HCT116 (cell line): ENCODE results near the gene CDKAL1. TPM values are rescaled to one million over a fixed set of nuclear protein-coding genes. Genes with fewer than 3 reads are reported as not detected.

Experiments used
- ATAC-seq: fragments of 200-7000 bp; cut with Tn5 transposase; 2 replicates; pipeline ENCODE4 v1.9.1; 2020; ENCODE audit warnings: mild to moderate bottlenecking, moderate library complexity
- BruUV-seq: library from RNA; stranded (reverse); fragments of 400-500 nt; replicated peaks from 2 replicates; lab custom pipeline; 2021; lab: Mats Ljungman, UMichigan
- CTCF ChIA-PET: fragments of 300-600 bp; sonication (Branson Sonifier 250); formaldehyde crosslinking; loops from one replicate; lab custom pipeline; 2021; ENCODE audit warnings: antibody characterized with exemption; lab: Charles Lee
- POLR2A ChIA-PET: fragments of 300-600, 350-600 bp; sonication (Branson Sonifier 250); formaldehyde crosslinking; loops from one replicate; lab custom pipeline; 2021; ENCODE audit warnings: antibody characterized with exemption; lab: Charles Lee
- RAD21 ChIA-PET, 2 experiments: fragments of 300-600 bp; sonication (Branson Sonifier 250); formaldehyde crosslinking; loops; one replicate each; lab custom pipeline; 2023; ENCODE audit warnings: low total read pairs in 2 of 2; ENCODE audit not compliant: uncharacterized antibody in 2 of 2, unreplicated experiment in 2 of 2, low non-redundant PET in 1 of 2; lab: Charles Lee
- DNase-seq: peaks from one replicate; pipeline ENCODE4 v3.0.0-alpha.2; 2010; ENCODE audit warnings: low read depth, low spot score
- H2AFZ ChIP-seq: fragments of 200-600 bp; shearing (Covaris generic), sonication (generic); 2 replicates; pipeline ENCODE4 v1.6.1; 2017; ENCODE audit warnings: low read depth, mixed run types, mixed read lengths, antibody characterized with exemption, low read length; ENCODE audit not compliant: poor library complexity, severe bottlenecking
- H3K27ac ChIP-seq: 2 replicates; pipeline ENCODE4 v1.5.1; 2012; ENCODE audit warnings: low read depth, low read length
- H3K27me3 ChIP-seq: fragments of 200-600 bp; sonication (generic); 2 replicates; pipeline ENCODE4 v1.6.1; 2016; ENCODE audit warnings: mixed run types, low read length, mixed read lengths; ENCODE audit not compliant: insufficient read depth
- H3K36me3 ChIP-seq, 2 experiments: fragments of 200-500 bp in 1 of 2; fragments of 200-600 bp in 1 of 2; sonication (Bioruptor generic) in 1 of 2; sonication (generic) in 1 of 2; 2 replicates each; pipeline versions ENCODE4 v1.5.1 to v1.6.1; 2014 to 2016; ENCODE audit warnings: low read length in 2 of 2, inconsistent platforms in 1 of 2, mixed read lengths in 1 of 2, mixed run types in 1 of 2; ENCODE audit not compliant: insufficient read depth in 2 of 2, control insufficient read depth in 1 of 2
- H3K4me1 ChIP-seq, 2 experiments: fragments of 200-600 bp in 1 of 2; sonication (generic) in 1 of 2; 2 replicates each; pipeline versions ENCODE4 v1.5.1 to v1.6.1; 2012 to 2017; ENCODE audit warnings: low read length in 2 of 2, inconsistent platforms in 1 of 2, mild to moderate bottlenecking in 1 of 2, mixed read lengths in 1 of 2, mixed run types in 1 of 2, moderate library complexity in 1 of 2; ENCODE audit not compliant: insufficient read depth in 2 of 2, control insufficient read depth in 1 of 2
- H3K4me2 ChIP-seq: fragments of 200-600 bp; sonication (generic); 2 replicates; pipeline ENCODE4 v1.6.1; 2017; ENCODE audit warnings: mixed run types, low read length, mixed read lengths
- H3K4me3 ChIP-seq, 2 experiments: fragments of 200-600 bp in 1 of 2; sonication (generic) in 1 of 2; replicated peaks in 1 of 2; 2 replicates each; pipeline ENCODE4 v1.5.1; 2011 to 2016; ENCODE audit warnings: low read length in 2 of 2, control low read depth in 1 of 2, low read depth in 1 of 2, mild to moderate bottlenecking in 1 of 2, mixed read lengths in 1 of 2, mixed run types in 1 of 2
- H3K79me2 ChIP-seq: fragments of 200-600 bp; sonication (generic); 2 replicates; pipeline ENCODE4 v1.6.1; 2017; ENCODE audit warnings: mild to moderate bottlenecking, mixed run types, low read length, moderate library complexity, mixed read lengths; ENCODE audit not compliant: insufficient read depth
- H3K9ac ChIP-seq: fragments of 200-600 bp; sonication (generic); 2 replicates; pipeline ENCODE4 v1.6.1; 2016; ENCODE audit warnings: low read length, mixed read lengths
- H3K9me2 ChIP-seq: fragments of 200-600 bp; sonication (generic), shearing (Covaris generic); 2 replicates; pipeline ENCODE4 v1.6.1; 2017; ENCODE audit warnings: mixed run types, mild to moderate bottlenecking, moderate library complexity; ENCODE audit not compliant: insufficient read depth
- H3K9me3 ChIP-seq, 2 experiments: fragments of 200-500 bp in 1 of 2; fragments of 200-600 bp in 1 of 2; sonication (Bioruptor generic) in 1 of 2; sonication (generic) in 1 of 2; 2 replicates each; pipeline ENCODE4 v1.6.1; 2014 to 2017; ENCODE audit warnings: low read length in 2 of 2, mixed read lengths in 2 of 2, inconsistent platforms in 1 of 2, low read depth in 1 of 2, mild to moderate bottlenecking in 1 of 2, mixed run types in 1 of 2, moderate library complexity in 1 of 2; ENCODE audit not compliant: control insufficient read depth in 1 of 2, insufficient read depth in 1 of 2
- H4K20me1 ChIP-seq: fragments of 200-600 bp; sonication (generic), shearing (Covaris generic); 2 replicates; pipeline ENCODE4 v1.6.1; 2017; ENCODE audit warnings: mixed run types, mild to moderate bottlenecking, moderate library complexity; ENCODE audit not compliant: insufficient read depth
- EGR1 ChIP-seq: IDR thresholded peaks from 2 replicates; pipeline ENCODE4 v1.6.1; 2012; ENCODE audit warnings: low read depth
- EZH2 ChIP-seq: fragments of 200-600 bp; sonication (generic); IDR thresholded peaks from 2 replicates; pipeline ENCODE4 v1.6.1; 2017; ENCODE audit warnings: antibody characterized with exemption, mixed run types
- FOSL1 ChIP-seq: IDR thresholded peaks from 2 replicates; pipeline ENCODE4 v1.6.1; 2012; ENCODE audit warnings: low read depth
- POLR2A ChIP-seq: IDR thresholded peaks from 2 replicates; pipeline ENCODE4 v1.7.0; 2011; ENCODE audit warnings: borderline replicate concordance; ENCODE audit not compliant: insufficient read depth, insufficient read length; ENCODE audit errors: extremely low read depth
- RAD21 ChIP-seq: IDR thresholded peaks from 2 replicates; pipeline ENCODE4 v1.6.1; 2012; ENCODE audit warnings: low read depth, mild to moderate bottlenecking
- SIN3A ChIP-seq: IDR thresholded peaks from 2 replicates; pipeline ENCODE4 v1.6.1; 2012; ENCODE audit warnings: low read depth
- YY1 ChIP-seq: IDR thresholded peaks from 2 replicates; pipeline ENCODE4 v1.6.1; 2011; ENCODE audit warnings: low read length, low read depth, moderate library complexity, mild to moderate bottlenecking; ENCODE audit not compliant: insufficient replicate concordance; ENCODE audit errors: extremely low read depth
- ZFX ChIP-seq: fragments of 450-650 bp; IDR thresholded peaks from 2 replicates; pipeline ENCODE4 v1.6.1; 2017
- intact Hi-C: fragments of 100-400 bp; cut with micrococcal nuclease; formaldehyde crosslinking; loops from 2 replicates; pipeline ENCODE4 v1.10.0; 2022
- total RNA-seq: library from RNA; stranded (reverse); gene quantifications from one replicate; pipeline ENCODE4 v1.2.1, GENCODE V29; 2021; ENCODE audit not compliant: unreplicated experiment
- TF ChIP-seq, protein P1 (sequence below): IDR thresholded peaks from 2 replicates; pipeline ENCODE4 v1.6.1; 2012

Gene CDKAL1
- total RNA-seq, 1 experiment from 2014 or later: 14.9 TPM

DNA sequence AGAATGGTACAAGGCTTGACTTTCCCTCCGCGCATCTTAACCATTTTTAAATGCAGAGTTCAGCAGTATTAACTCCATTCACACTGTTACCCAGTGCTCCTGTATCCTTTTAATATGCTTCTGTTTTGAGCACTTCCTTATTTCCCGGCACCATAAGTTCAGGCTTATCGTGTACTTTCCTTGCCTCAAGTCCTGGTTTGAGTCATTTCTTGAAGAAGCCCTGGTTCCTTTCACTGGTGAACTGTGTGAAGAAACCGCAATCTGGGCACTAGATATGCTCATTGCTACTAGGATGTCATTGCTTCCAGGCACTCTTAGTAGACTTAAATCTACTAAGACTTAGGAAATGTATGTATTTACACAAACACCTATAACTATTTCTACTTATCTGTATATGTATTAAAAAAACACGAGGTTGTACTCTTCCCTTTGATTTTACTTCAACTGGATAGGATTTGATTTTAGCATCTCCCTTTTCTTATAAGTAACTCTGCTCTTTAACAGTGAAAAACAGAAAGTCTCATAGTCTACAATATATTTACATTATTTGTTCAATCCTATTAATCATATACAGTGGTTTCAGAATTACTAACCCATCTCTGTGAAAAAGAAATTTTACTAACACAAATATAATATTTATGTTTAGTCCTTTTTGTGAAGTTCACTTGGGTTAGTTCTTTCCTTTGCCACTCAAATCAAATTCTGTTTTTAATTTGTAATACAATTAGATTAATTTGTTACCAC, 135.5 kb downstream of the CDKAL1 start:
- no peaks in the 10 kb centered on the region for H3K9me2 ChIP-seq
- H4K20me1 ChIP-seq: no peaks in the 10 kb centered on the region
- H2AFZ ChIP-seq: no peak overlapping the region
- no peak overlapping the region for H3K9ac ChIP-seq
- H3K9me3 ChIP-seq: no peaks in the 10 kb centered on the region
- intact Hi-C loops: no loop called here
- ChIA-PET POLR2A (no interaction called here), CTCF (no interaction called here), RAD21 (no interaction called here)
- ATAC-seq: no peak
- TF ChIP-seq RAD21 (no peak), ZFX (no peak), POLR2A (no peak), FOSL1 (no peak), EZH2 (no peak), EGR1 (no peak), YY1 (no peak)
- TF ChIP-seq, protein P1, sequence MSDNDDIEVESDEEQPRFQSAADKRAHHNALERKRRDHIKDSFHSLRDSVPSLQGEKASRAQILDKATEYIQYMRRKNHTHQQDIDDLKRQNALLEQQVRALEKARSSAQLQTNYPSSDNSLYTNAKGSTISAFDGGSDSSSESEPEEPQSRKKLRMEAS: no peak
- no peaks in the 10 kb centered on the region for H3K36me3 ChIP-seq
- no peak for DNase-seq
- H3K4me3 ChIP-seq: no peak overlapping the region
- no peaks in the 10 kb centered on the region for H3K27me3 ChIP-seq
- no peak overlapping the region for H3K27ac ChIP-seq
- BruUV-seq: no TSS peak
- H3K4me2 ChIP-seq: no peak overlapping the region
- H3K79me2 ChIP-seq: peaks cover 4% of the 10 kb centered on the region; the same call in 1 of the 2 replicates
- H3K4me1 ChIP-seq: no peaks in the 10 kb centered on the region

DNA sequence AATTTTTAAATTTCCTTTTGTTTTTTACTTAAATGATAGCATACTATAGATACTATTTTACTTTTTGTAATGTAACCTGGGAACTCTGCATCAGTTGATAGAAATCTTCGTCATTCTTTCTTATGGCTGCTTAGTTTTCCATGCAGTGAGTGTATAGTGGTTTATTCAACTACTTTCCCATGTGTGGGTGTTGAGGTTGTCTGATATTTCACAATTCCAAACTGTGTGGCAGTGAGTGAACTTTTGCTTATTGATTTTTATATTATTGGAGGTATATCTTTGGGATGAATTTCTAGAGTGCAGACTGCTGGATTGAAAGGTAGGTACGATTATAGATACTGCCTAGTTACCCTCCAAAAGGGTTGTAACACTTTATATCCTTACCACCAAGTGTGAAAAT, 136.5 kb downstream of the CDKAL1 start:
- DNase-seq (no peak), ATAC-seq (no peak)
- Histone ChIP-seq H3K9ac (no peak overlapping the region), H4K20me1 (no peaks in the 10 kb centered on the region), H3K4me3 (no peak overlapping the region), H3K36me3 (no peaks in the 10 kb centered on the region), H3K4me2 (no peak overlapping the region), H3K4me1 (no peaks in the 10 kb centered on the region), H3K79me2 (peaks cover 4% of the 10 kb centered on the region; the same call in 1 of the 2 replicates), H3K27ac (no peak overlapping the region), H3K9me3 (no peaks in the 10 kb centered on the region), H2AFZ (no peak overlapping the region), H3K9me2 (no peaks in the 10 kb centered on the region), H3K27me3 (no peaks in the 10 kb centered on the region)
- RAD21 ChIA-PET: no interaction called here
- POLR2A ChIA-PET: no interaction called here
- intact Hi-C loops: no loop called here
- BruUV-seq: no TSS peak
- TF ChIP-seq SIN3A: no peak
- CTCF ChIA-PET: no interaction called here
